H7 (cell line): ENCODE data around the gene RIPK4. TPM values are rescaled to one million over a fixed set of nuclear protein-coding genes. Genes with fewer than 3 reads are reported as not detected.
A peak's percentile ranks its signal among the peaks of the same experiment; 100 is the strongest.
"Not testable (repeated sequence)": the region's sequence is repeated elsewhere in the genome, so short reads cannot be mapped to it uniquely, and the experiment has no call there.

Source experiments
- DNase-seq: peaks from one replicate; pipeline ENCODE4 v3.0.0; 2012
- H3K27me3 ChIP-seq: 2 replicates; pipeline ENCODE4 v1.6.0; 2011; ENCODE audit warnings: mild to moderate bottlenecking, low read length; ENCODE audit not compliant: control insufficient read depth, insufficient read depth
- H3K36me3 ChIP-seq: replicated peaks from 2 replicates; pipeline ENCODE4 v1.5.1; 2011; ENCODE audit warnings: low read length; ENCODE audit not compliant: control insufficient read depth, insufficient read depth
- H3K4me3 ChIP-seq: 2 replicates; pipeline ENCODE4 v1.5.1; 2011; ENCODE audit warnings: low read depth, mild to moderate bottlenecking, control low read depth, low read length, moderate library complexity; ENCODE audit not compliant: insufficient read depth
- total RNA-seq: library from RNA; depleted of rRNA; stranded (reverse); fragments of >200 nt; shearing (Covaris generic); gene quantifications from 2 replicates; pipeline ENCODE4 v1.2.3, GENCODE V29; 2014

The RIPK4 gene
- total RNA-seq, 1 experiment from 2014 or later: 10.5 TPM

DNA sequence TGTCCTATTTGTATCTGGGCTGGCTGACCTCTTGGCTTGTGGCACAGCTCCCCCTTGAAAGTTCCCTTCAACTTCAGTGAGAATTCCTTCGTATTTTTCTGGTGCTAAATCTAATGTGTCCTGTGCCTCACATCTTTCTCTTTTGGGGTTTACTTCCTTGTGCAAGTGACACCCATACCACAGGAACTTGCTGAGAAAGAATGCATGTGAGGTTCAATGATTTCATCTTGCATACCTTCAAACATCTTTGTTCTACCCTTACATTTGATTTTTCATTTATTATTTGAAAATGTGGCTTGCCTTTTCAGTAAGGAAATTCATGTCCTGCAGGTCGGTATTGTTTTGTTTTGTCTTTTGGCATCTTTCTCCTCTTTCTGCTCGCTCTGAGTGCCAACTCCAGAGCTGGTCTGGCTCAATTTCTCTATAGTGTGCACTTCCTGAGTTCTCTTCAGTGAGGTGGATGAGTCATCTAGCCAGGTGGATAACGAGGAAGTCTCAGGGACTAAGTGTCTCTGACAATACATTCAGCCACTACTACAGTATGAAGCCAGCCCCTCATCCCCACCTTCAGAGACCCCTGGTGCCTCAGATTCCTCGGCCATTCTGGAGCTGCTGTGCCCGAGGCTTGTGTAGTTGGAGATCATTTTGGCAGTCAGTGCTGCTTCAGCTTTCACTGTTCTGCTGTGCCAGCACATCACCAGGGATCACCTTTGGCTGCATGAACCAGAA lies 59.5 kb downstream of the RIPK4 start:
- no peaks in the 10 kb centered on the region for H3K27me3 ChIP-seq
- H3K36me3 ChIP-seq: no peaks in the 10 kb centered on the region
- H3K4me3 ChIP-seq: no peak overlapping the region
- DNase-seq: peak; percentile 30

DNA sequence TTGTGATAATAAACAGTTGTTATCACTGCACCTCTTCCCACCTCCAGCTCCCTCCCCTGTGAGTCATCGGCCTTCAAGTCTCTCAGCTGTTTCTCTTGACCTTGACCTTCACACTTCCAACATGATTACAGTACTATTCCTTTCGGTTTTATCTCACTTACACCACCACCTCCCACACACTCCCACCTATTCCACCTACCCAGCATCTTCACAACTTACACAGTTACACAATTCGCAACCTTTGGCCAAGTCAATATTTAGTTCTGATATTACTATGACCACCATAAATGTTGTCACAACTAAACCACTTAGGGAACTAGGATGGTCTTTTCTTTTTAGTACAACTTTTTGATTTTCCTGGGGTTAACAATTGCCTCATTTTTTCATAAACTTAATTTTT lies 60.2 kb downstream of the RIPK4 start:
- Histone ChIP-seq H3K27me3 (no peaks in the 10 kb centered on the region), H3K36me3 (no peaks in the 10 kb centered on the region), H3K4me3 (no peak overlapping the region)
- no peak for DNase-seq

DNA sequence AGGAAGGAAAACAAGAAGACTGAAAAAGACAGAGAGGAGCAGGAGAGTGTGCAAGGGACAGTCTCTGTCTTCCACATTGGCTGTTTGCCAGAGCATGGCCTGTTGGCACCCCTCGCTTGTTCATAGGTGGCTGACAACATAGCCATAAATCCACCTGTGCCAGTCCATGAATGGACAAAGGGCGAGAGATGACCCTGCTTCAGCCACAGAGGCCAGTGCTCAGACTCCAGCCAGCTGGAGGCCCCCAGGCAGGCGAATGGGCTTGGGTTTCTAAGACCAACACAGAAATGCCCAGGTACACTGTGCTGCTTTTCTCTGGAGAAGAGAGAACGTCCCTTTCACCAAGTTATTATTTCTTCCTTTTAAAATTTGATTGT lies 60.6 kb downstream of the RIPK4 start:
- no peak for DNase-seq
- Histone ChIP-seq H3K4me3 (no peak overlapping the region), H3K27me3 (no peaks in the 10 kb centered on the region)

GRCh38 chr21:41705546-41706262 lies 61.1 kb downstream of the RIPK4 start:
- Histone ChIP-seq H3K36me3 (no peaks in the 10 kb centered on the region), H3K27me3 (no peaks in the 10 kb centered on the region), H3K4me3 (no peak overlapping the region)
- DNase-seq: no peak

More for the DNA sequence above, 60.6 kb downstream of the RIPK4 start:
- H3K36me3 ChIP-seq: no peaks in the 10 kb centered on the region

GRCh38 chr21:41703857-41704501 lies 62.9 kb downstream of the RIPK4 start:
- peak; percentile 51 for DNase-seq
- Histone ChIP-seq H3K27me3 (no peaks in the 10 kb centered on the region), H3K36me3 (no peaks in the 10 kb centered on the region), H3K4me3 (no peak overlapping the region)

DNA sequence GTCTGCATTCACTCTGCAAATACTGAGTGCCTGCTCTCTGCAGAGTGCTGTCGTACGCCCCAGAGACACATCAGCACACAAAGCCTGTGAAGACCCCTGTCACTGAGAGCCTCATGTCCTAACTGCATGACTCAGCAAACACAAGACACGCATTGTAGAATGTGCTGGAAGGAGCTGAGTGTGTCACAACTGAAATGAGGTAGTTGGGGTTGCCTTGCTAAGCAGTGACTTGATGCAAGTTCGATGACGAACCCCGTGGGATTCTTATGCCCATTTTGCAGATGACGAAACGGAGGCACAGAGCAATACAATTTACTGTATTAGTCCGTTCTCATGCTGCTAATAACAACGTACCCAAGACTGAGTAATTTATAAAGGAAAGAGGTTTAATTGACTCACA lies 65.1 kb downstream of the RIPK4 start:
- H3K27me3 ChIP-seq: no peaks in the 10 kb centered on the region
- no peak for DNase-seq
- no peaks in the 10 kb centered on the region for H3K36me3 ChIP-seq
- no peak overlapping the region for H3K4me3 ChIP-seq

GRCh38 chr21:41699311-41699710 lies 67.5 kb downstream of the RIPK4 start:
- Histone ChIP-seq H3K4me3 (no peak overlapping the region), H3K36me3 (no peaks in the 10 kb centered on the region), H3K27me3 (no peaks in the 10 kb centered on the region)
- DNase-seq: peak; percentile 14

GRCh38 chr21:41698071-41698470 lies 68.8 kb downstream of the RIPK4 start:
- peak; percentile 19 for DNase-seq
- Histone ChIP-seq H3K36me3 (no peaks in the 10 kb centered on the region), H3K27me3 (no peaks in the 10 kb centered on the region), H3K4me3 (no peak overlapping the region)

DNA sequence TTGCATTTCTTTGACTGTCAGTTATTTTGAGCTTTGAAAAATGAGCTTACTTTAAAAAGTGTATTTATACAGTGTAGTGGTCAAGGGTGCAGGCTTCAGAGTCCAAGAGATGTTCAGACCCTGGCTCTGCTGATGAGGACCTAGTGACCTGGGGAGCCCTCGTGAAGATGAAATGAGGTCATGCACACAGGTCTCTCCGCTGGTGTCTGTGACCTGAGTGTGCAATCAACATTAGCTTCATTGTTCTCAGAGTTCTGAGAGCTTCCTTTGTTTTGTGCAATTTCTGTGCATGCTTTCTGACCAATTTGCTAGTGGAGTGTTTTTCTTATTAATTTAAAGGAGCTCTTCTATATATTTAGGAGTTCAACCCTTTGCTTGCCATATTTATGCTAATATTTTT lies 71.3 kb downstream of the RIPK4 start:
- Histone ChIP-seq H3K4me3 (no peak overlapping the region), H3K36me3 (no peaks in the 10 kb centered on the region), H3K27me3 (no peaks in the 10 kb centered on the region)
- no peak for DNase-seq

- not testable (repeated sequence) for H3K4me3 ChIP-seq, DNase-seq, H3K36me3 ChIP-seq, H3K27me3 ChIP-seq
Observed at GRCh38 chr21:41694042-41694441, 72.8 kb downstream of the RIPK4 start.

DNA sequence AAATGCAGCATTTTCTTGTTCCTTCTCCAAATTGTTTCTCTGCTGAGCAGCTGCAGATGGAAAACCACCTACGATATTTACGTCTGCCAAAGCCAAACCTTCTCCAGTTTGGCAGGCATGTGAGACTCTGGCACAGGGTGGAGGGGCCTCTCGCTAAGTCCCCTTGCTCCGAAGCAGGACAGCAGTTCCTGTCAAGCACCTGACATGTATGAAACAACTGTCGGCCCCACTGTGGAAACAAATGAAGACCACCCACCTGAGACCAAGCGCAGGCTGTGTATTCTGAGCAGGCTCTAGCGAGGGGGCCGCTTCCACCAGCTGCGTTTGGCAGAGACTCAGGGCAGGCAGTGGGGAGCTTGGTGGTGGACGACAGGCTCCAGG lies 74.7 kb downstream of the RIPK4 start:
- no peak overlapping the region for H3K4me3 ChIP-seq
- no peaks in the 10 kb centered on the region for H3K36me3 ChIP-seq
- peak; percentile 12 for DNase-seq
- no peaks in the 10 kb centered on the region for H3K27me3 ChIP-seq

DNA sequence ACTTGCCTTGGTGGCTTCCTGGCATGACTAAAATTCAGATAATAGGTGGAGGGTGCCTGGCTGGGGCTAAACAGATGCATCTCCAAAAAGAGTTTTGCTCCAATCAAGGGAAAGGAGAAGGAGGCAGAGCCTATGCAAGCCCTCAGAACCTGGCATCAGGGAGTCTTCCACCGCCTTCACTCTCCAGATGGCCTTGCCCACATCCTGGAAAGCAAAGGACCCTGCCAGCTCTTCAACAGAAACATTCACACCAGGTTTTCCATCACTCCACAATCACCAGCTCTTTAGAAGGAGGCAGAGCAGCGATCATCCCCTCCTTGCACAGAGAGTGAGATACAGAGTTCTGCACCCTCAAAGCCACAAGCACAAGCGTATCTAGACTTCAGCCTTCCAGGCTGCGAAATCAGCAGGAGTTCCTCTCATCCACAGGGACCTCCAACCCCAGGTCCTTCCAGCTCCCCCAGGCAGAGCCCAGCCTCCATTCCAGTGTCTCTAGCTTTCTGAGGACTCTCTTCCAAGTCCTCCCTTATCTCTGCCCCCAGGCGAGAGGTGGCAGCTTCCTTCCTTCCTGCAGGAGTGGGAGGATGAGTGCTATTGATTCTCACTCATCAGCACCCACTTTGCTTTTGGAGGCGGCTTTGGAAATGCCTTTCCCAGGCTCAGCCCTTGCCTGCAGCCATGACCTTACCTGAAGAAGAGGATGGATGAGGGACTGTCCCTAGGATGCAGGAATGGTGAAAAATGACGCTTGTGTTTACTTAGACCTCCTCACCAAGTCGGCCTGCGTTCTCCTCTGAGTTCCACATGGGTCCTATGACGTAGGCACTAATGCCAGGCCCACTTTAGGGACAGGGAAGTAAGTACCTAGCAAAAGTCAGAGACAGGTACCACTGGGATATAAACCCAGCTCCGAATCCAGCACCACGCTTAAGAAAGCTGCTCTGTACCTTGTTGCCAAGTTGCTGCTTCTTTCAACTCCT lies 75.4 kb downstream of the RIPK4 start:
- no peak overlapping the region for H3K4me3 ChIP-seq
- H3K36me3 ChIP-seq: no peaks in the 10 kb centered on the region
- no peaks in the 10 kb centered on the region for H3K27me3 ChIP-seq
- peak; percentile 19 for DNase-seq
